AG10803 (cell line): Measurements from ENCODE around the gene YTHDF1.
"Not testable (repeated sequence)": the region's sequence is repeated elsewhere in the genome, so short reads cannot be mapped to it uniquely, and the experiment has no call there.

Source experiments
- DNase-seq: peaks from one replicate; pipeline ENCODE4 v3.0.0; 2010; ENCODE audit warnings: low read depth
- H3K4me3 ChIP-seq: 2 replicates; pipeline ENCODE4 v1.5.1; 2011; ENCODE audit warnings: mild to moderate bottlenecking, low read length, control low read depth
- TF ChIP-seq, protein P1 (sequence below): conservative IDR thresholded peaks from 2 replicates; pipeline ENCODE4 v1.5.1; 2011; ENCODE audit warnings: mild to moderate bottlenecking, low read length, control low read depth, inconsistent platforms

YTHDF1 gene

DNA sequence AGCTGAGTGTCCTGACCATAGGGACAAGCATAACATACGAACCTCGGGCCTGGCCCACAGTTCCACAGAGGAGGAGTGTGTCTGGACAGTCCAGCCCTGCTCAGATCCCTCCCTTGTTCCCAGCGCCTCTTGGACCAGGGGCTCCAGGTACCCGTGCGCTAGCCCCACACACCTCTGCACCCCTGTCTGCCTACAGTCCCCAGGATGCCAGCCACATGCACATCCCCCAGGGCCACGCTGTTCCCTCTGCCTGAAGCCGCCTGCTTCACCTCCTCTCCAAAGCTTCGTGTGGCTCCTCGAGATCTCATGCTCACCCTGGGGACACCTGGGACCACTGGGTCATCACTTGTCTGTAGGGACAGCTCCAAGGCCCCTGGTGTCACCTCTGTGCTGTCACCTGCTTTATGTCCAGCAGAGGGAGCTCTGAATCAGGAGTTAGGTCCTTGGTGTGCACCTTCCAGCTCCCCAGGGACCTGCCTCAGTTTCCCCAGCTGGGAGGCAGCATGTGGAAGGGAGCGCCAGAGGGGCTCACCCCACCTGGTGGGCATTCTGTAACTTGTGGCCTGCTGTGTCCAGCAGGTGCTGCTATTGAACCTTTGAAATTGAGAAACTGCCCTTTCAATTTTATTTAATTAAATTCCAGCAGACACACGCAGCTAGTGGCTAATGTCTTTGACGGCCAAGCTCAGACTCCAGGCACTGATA, 7.3 kb upstream of the YTHDF1 start:
- peak; percentile 32 for DNase-seq
- TF ChIP-seq, protein P1, sequence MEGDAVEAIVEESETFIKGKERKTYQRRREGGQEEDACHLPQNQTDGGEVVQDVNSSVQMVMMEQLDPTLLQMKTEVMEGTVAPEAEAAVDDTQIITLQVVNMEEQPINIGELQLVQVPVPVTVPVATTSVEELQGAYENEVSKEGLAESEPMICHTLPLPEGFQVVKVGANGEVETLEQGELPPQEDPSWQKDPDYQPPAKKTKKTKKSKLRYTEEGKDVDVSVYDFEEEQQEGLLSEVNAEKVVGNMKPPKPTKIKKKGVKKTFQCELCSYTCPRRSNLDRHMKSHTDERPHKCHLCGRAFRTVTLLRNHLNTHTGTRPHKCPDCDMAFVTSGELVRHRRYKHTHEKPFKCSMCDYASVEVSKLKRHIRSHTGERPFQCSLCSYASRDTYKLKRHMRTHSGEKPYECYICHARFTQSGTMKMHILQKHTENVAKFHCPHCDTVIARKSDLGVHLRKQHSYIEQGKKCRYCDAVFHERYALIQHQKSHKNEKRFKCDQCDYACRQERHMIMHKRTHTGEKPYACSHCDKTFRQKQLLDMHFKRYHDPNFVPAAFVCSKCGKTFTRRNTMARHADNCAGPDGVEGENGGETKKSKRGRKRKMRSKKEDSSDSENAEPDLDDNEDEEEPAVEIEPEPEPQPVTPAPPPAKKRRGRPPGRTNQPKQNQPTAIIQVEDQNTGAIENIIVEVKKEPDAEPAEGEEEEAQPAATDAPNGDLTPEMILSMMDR: peak; percentile 75
- H3K4me3 ChIP-seq: no peak overlapping the region

DNA sequence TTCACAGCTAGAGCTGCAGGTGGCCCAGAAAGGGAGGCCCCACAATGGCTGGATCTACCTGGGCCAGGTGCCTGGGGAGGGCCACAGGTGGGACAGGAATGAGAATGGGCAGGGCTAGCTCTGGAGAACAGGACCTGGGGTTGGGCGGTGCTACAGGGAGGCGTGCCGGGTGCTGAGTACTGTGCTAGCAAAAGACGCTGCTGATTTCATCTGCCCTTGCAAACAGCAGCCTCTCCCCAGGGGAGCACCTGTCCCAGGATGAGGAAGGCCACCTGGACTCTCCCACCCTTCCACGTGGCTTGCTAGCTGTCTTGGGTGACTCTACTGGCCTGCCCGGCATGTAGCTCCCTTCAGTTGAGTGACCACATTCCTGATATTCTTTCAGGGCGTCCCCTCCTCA, 6.6 kb upstream of the YTHDF1 start:
- no peak for DNase-seq
- H3K4me3 ChIP-seq: no peak overlapping the region
- TF ChIP-seq, protein P1: no peak

DNA sequence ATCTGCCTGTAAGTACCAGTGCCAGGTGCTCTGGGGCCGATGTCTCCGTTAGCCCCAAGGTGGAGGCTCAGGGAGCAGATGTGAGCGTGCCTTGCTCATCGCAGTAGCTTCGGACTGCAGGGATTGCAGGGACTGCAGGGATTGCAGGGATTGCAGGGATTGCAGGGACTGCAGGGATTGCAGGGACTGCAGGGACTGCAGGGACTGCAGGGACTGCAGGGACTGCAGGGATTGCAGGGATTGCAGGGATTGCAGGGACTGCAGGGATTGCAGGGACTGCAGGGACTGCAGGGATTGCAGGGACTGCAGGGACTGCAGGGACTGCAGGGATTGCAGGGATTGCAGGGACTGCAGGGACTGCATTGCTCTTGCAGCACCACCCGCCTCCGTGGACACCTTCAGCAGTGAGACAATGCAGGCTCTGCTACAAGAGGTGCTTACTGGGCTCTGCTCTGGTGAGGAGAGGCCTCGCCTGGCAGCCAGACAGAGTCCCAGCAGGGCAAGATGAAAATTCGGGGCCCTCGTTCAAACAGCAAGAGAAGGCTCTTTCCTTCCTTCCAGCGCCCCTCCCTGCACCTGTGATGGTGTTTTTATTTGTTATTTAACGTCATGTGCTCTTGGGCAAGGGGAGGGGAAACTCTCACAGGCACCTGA, 5.6 kb upstream of the YTHDF1 start:
- H3K4me3 ChIP-seq, DNase-seq: not testable (repeated sequence)

DNA sequence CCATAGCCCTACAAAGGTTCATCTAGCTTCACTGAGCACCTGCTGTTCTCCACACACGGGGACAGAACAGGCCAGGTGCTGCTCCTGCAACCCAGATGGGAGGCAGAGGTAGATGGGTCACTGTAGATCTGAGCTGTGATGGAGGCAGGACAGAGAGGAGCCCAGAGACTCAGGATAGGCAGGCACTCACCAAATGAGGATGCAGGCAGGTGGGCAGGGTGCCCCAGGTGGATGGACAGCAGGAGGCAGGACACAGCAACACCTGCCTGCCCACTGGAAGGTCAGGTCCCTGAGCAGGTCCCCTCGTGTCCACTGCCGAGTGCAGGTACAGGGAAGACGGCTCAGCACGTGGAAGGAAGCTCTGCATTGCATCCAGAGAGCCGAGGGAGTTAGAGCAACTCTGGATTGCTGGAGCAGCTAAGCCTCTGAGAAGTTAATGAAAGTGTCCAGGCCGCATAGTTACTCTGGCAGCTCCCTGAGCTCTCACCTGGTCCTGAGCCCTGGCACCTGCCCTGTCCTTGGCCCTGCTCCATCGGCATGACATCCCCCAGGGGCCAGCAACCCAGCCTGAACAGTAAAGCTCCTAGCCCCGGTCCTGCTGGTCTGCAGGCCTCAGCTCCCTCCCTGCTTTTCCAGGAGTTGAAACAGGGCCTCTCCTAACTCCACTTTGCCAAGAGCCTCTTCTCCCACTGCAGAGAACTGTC, 4.9 kb upstream of the YTHDF1 start:
- TF ChIP-seq, protein P1: no peak

DNA sequence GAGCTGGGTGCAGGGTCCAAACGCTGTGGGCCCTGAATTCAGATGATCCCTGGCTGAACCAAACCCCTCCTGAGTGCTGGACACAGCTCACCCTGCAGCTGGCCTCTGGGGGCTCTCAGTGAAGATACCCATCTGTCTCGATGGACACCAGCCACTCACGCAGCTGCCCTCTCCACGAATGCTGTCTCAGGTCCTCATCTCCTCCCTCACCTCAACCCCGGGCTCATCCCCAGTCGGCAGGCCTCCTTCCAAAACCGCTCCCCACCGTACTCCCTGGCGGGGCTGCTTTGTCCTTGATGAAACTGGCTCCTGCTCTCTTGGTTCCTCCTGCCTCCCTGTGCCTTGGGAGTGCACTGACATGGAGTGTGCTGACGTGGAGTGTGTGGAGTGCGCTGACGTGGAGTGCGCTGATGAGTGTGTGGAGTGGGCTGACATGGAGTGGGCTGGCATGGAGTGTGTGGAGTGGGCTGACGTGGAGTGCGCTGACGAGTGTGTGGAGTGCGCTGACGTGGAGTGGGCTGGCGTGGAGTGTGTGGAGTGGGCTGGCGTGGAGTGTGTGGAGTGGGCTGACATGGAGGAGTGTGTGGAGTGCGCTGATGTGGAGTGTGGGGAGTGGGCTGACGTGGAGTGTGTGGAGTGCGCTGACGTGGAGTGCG, 4.1 kb upstream of the YTHDF1 start:
- H3K4me3 ChIP-seq: no peak overlapping the region
- TF ChIP-seq, protein P1: no peak
- DNase-seq: no peak

More for the DNA sequence above, 4.9 kb upstream of the YTHDF1 start:
- DNase-seq: no peak
- no peak overlapping the region for H3K4me3 ChIP-seq

DNA sequence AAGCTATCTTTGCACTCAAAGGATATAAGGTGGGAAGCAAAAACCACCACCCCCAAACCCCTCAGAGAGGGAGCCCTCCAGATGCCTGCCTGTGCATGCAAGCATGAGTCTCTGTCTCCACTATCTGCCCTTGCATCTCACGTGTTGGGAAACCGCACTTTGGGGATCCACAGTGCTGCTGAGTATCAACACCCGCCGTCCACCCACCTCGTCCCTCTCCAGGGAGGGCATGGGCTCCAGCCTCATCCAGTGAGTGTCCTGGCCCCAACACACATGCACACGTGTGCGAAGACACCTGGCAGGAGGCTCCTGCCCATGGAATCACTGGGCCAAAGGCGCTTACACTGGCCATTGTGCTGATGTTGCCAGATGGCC, 3.5 kb upstream of the YTHDF1 start:
- no peak overlapping the region for H3K4me3 ChIP-seq
- DNase-seq: no peak
- TF ChIP-seq, protein P1: no peak

DNA sequence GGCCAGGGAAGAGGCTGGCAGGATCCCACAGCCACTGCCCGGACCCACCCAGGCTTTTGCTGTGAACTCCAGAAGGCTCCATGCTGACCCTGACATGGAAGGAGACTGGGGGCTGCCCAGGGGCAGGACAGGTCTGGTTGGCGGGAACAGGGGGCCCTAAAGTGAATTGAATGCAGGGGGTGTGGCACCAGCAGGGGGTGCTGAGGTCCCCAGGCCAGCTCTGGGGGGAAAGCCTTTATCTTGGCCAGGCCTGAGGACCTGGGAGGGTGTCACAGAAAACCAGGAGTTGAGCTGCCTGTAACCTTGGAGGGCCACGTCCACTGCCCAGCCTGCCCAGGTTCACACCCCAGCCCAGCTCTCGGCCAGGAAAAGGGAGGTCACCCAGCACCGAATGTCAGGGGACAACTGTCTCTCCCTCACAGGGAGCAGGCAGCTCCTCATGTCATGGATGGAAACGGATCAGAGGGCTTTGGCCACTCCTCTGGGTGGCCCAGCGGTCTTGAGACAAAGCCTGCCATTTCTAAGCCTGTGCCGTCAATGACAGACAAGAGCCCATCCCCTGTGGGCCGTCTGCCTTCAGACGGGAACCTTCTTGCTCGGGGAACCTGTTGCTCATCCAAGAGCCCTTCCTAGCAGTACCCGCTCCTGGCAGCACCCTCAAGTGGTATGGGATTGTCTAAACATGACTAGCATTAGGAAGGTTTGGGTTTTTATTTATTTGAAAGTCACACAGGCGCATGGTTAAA, 2.9 kb upstream of the YTHDF1 start:
- no peak for DNase-seq
- H3K4me3 ChIP-seq: no peak overlapping the region
- TF ChIP-seq, protein P1: no peak
